SK-N-MC (cell line): ENCODE results near the gene APBA1.

Source experiments
- DNase-seq: peaks from one replicate; pipeline ENCODE4 v3.0.0-alpha.2; 2011; ENCODE audit warnings: low read depth, low spot score
- H3K27ac ChIP-seq: fragments of 200-600 bp; sonication (generic); 2 replicates; pipeline ENCODE4 v1.5.1; 2016; ENCODE audit warnings: mixed run types
- H3K36me3 ChIP-seq: fragments of 200-600 bp; sonication (generic); 2 replicates; pipeline ENCODE4 v1.6.1; 2017; ENCODE audit warnings: antibody characterized with exemption, low read length, mixed read lengths; ENCODE audit not compliant: insufficient read depth
- H3K4me3 ChIP-seq: fragments of 200-600 bp; sonication (generic); 2 replicates; pipeline ENCODE4 v1.5.1; 2016
- H3K9ac ChIP-seq: fragments of 200-600 bp; sonication (generic); 2 replicates; pipeline ENCODE4 v1.8.0; 2017; ENCODE audit warnings: mixed run types, mixed read lengths; ENCODE audit not compliant: insufficient read length
- H3K9me3 ChIP-seq: fragments of 200-600 bp; sonication (generic); 2 replicates; pipeline ENCODE4 v1.6.1; 2017; ENCODE audit warnings: low read depth, mild to moderate bottlenecking, antibody characterized with exemption, low read length, moderate library complexity, mixed read lengths
- EZH2 ChIP-seq: fragments of 200-600 bp; sonication (generic); IDR thresholded peaks from one replicate; pipeline ENCODE4 v1.6.1; 2017; ENCODE audit warnings: antibody characterized with exemption
- FOXP2 ChIP-seq: optimal IDR thresholded peaks from 2 replicates; pipeline ENCODE3; 2011; ENCODE audit warnings: mild to moderate bottlenecking, moderate library complexity; ENCODE audit not compliant: insufficient read depth; ENCODE audit errors: extremely low read length, control extremely low read depth
- POLR2AphosphoS5 ChIP-seq: IDR thresholded peaks from 2 replicates; pipeline ENCODE4 v1.6.1; 2012; ENCODE audit warnings: mild to moderate bottlenecking, low read depth, low read length, borderline replicate concordance

Gene APBA1

GRCh38 chr9:69582544-69583297 is 89.5 kb downstream of the APBA1 start:
- H3K9ac ChIP-seq = no peak overlapping the region
- no peak overlapping the region for H3K27ac ChIP-seq
- no peak overlapping the region for H3K4me3 ChIP-seq
- no peaks in the 10 kb centered on the region for H3K36me3 ChIP-seq
- TF ChIP-seq POLR2AphosphoS5 (no peak), EZH2 (no peak), FOXP2 (no peak)
- no peak for DNase-seq
- no peaks in the 10 kb centered on the region for H3K9me3 ChIP-seq

- Histone ChIP-seq H3K27ac (no peak overlapping the region), H3K4me3 (no peak overlapping the region), H3K9me3 (no peaks in the 10 kb centered on the region), H3K9ac (no peak overlapping the region), H3K36me3 (no peaks in the 10 kb centered on the region)
- TF ChIP-seq FOXP2 (no peak), POLR2AphosphoS5 (no peak), EZH2 (no peak)
- no peak for DNase-seq
Measured at GRCh38 chr9:69582018-69582417, 90.2 kb downstream of the APBA1 start.

GRCh38 chr9:69580582-69581214 is 91.5 kb downstream of the APBA1 start:
- H3K27ac ChIP-seq = no peak overlapping the region
- TF ChIP-seq POLR2AphosphoS5 = no peak
- no peak for TF ChIP-seq EZH2
- no peak for TF ChIP-seq FOXP2
- H3K9ac ChIP-seq = no peak overlapping the region
- H3K4me3 ChIP-seq = no peak overlapping the region
- DNase-seq = no peak
- no peaks in the 10 kb centered on the region for H3K36me3 ChIP-seq
- no peaks in the 10 kb centered on the region for H3K9me3 ChIP-seq

- no peak for DNase-seq
- TF ChIP-seq POLR2AphosphoS5 = no peak
- no peak for TF ChIP-seq FOXP2
- no peak for TF ChIP-seq EZH2
- H3K36me3 ChIP-seq = no peaks in the 10 kb centered on the region
- H3K9ac ChIP-seq = no peak overlapping the region
- H3K9me3 ChIP-seq = no peaks in the 10 kb centered on the region
- no peak overlapping the region for H3K4me3 ChIP-seq
- H3K27ac ChIP-seq = no peak overlapping the region
Measured at GRCh38 chr9:69579760-69580581, 92.2 kb downstream of the APBA1 start.

GRCh38 chr9:69579032-69579758 is 93.0 kb downstream of the APBA1 start:
- Histone ChIP-seq H3K27ac (no peak overlapping the region), H3K9me3 (no peaks in the 10 kb centered on the region), H3K9ac (no peak overlapping the region), H3K36me3 (no peaks in the 10 kb centered on the region), H3K4me3 (no peak overlapping the region)
- no peak for DNase-seq
- TF ChIP-seq FOXP2 = no peak

GRCh38 chr9:69578026-69578425 is 94.1 kb downstream of the APBA1 start:
- no peaks in the 10 kb centered on the region for H3K9me3 ChIP-seq
- H3K27ac ChIP-seq = no peak overlapping the region
- H3K4me3 ChIP-seq = no peak overlapping the region
- no peak for TF ChIP-seq POLR2AphosphoS5
- TF ChIP-seq FOXP2 = no peak
- TF ChIP-seq EZH2 = no peak
- no peak overlapping the region for H3K9ac ChIP-seq
- no peak for DNase-seq
- no peaks in the 10 kb centered on the region for H3K36me3 ChIP-seq

- Histone ChIP-seq H3K36me3 (no peaks in the 10 kb centered on the region), H3K4me3 (no peak overlapping the region), H3K9me3 (no peaks in the 10 kb centered on the region), H3K9ac (no peak overlapping the region), H3K27ac (no peak overlapping the region)
- DNase-seq = no peak
- no peak for TF ChIP-seq FOXP2
- no peak for TF ChIP-seq EZH2
- TF ChIP-seq POLR2AphosphoS5 = no peak
Measured at GRCh38 chr9:69577123-69577522, 95.0 kb downstream of the APBA1 start.

- TF ChIP-seq FOXP2 (no peak), POLR2AphosphoS5 (no peak), EZH2 (no peak)
- Histone ChIP-seq H3K36me3 (no peaks in the 10 kb centered on the region), H3K9me3 (no peaks in the 10 kb centered on the region), H3K9ac (no peak overlapping the region), H3K4me3 (no peak overlapping the region), H3K27ac (no peak overlapping the region)
- no peak for DNase-seq
Measured at GRCh38 chr9:69574057-69574456, 98.1 kb downstream of the APBA1 start.
